ENCODE data around the gene NOC2L.

GRCh38 chr1:904310-904950 is 54.6 kb downstream of the NOC2L start:
- TF ChIP-seq CTCF (IDR thresholded peaks at IDR 0.05) (peak; percentile 91 to 99 (median 95)), EP300 (IDR thresholded peaks at IDR 0.05) (no peak)
